Ovary (tissue), 9 donors: ENCODE measurements around the gene SLC11A2. TPM values are rescaled to one million over a fixed set of nuclear protein-coding genes. Genes with fewer than 3 reads are reported as not detected.

ENCODE experiments used
- DNase-seq, 5 donors: peaks; one replicate each; pipeline ENCODE4 v3.0.0-alpha.2; 2019 to 2020
- H3K27ac ChIP-seq, 2 donors: fragments of 200-600 bp; one replicate each; pipeline versions ENCODE4 v1.5.1 to v1.8.0; 2019 to 2022
- H3K27me3 ChIP-seq: fragments of 200-600 bp; one replicate; pipeline ENCODE4 v1.8.0; 2022
- H3K36me3 ChIP-seq: fragments of 200-600 bp; sonication (generic); one replicate; pipeline ENCODE4 v1.5.1; 2019
- H3K4me1 ChIP-seq: one replicate; pipeline ENCODE4 v1.8.1; 2013; ENCODE audit warnings: mild to moderate bottlenecking, moderate library complexity; ENCODE audit not compliant: insufficient read depth
- H3K4me3 ChIP-seq: fragments of 200-600 bp; sonication (generic); one replicate; pipeline ENCODE4 v1.5.1; 2017
- H3K9me3 ChIP-seq, 2 donors: fragments of 200-600 bp in 1 of 2; sonication (generic) in 1 of 2; one replicate each; pipeline versions ENCODE4 v1.5.1 to v1.8.1; 2013 to 2019; ENCODE audit warnings: mild to moderate bottlenecking in 1 of 2, moderate library complexity in 1 of 2
- CTCF ChIP-seq, 3 donors: fragments of 450-650 bp in 2 of 3; fragments of 200-600 bp in 1 of 3; IDR thresholded peaks; one replicate each; pipeline versions ENCODE4 v1.5.1 to v1.8.0; 2016 to 2022; ENCODE audit warnings: antibody characterized with exemption in 3 of 3, mild to moderate bottlenecking in 1 of 3
- EP300 ChIP-seq: sonication (generic); formaldehyde crosslinking; IDR thresholded peaks from one replicate; pipeline ENCODE4 v1.6.1; 2017; ENCODE audit warnings: antibody characterized with exemption
- POLR2A ChIP-seq: fragments of 450-650 bp; IDR thresholded peaks from one replicate; pipeline ENCODE4 v1.6.1; 2017; ENCODE audit warnings: antibody characterized with exemption, mild to moderate bottlenecking, moderate library complexity
- WGBS, 3 donors: extraction: QIAGEN DNeasy Blood & Tissue Kit in 1 of 3; methylation state at CpG; one replicate each; pipeline versions ENCODE4 v1.1.5 to v1.1.7; 2013 to 2017; 5-methylcytosine and 5-hydroxymethylcytosine counted together
- intact Hi-C, 4 donors: fragments of 100-400 bp; cut with DNase I; formaldehyde crosslinking; loops; one replicate each; pipeline versions ENCODE4 v1.11.0 to v1.15.1; 2022 to 2023
- polyA plus RNA-seq, 2 donors: library from polyadenylated mRNA; stranded (reverse); fragments of 200-250 nt in 1 of 2; fragments of 350-450 nt in 1 of 2; fragmentation: Illumina TruSeq in 1 of 2; extraction: RNeasy Lipid Tissue Mini Kit (QIAGEN cat#74804) in 1 of 2; gene quantifications; one replicate each; pipeline ENCODE4 v1.2.3, GENCODE V29; 2013 to 2014
- total RNA-seq, 7 donors: library from RNA; depleted of rRNA in 2 of 7; stranded (reverse); fragments of >200 nt in 2 of 7; fragmentation: NEBNext Ultra II Directional in 3 of 7; extraction: Animal tissue kit (Norgen Biotek cat#: 25700) in 3 of 7; gene quantifications; one replicate each; pipeline versions ENCODE4 v1.1.0 to v1.2.4, GENCODE V29; 2016 to 2023
- donor health status: DM: no; HTN: no; CAD: no; lungs with moderate emphysema.
- donor health status: DM: no; HTN: no; CAD: no.
- donor health status: Bipolar disorder and iron deficiency.
- donor health status: DM: yes; HTN: yes; CAD: no.
- donor health status: DM: no; HTN: no; CAD: no.
- donor health status: DM: yes; HTN: yes; CAD: no.

SLC11A2 gene
- total and polyA plus RNA-seq, 9 donors, result 13.6 to 48.8 (median 38.7) TPM

- Histone ChIP-seq H3K27me3 (no peaks in the 10 kb centered on the region), H3K36me3 (no peaks in the 10 kb centered on the region), H3K27ac (no peak overlapping the region), H3K4me3 (no peak overlapping the region), H3K9me3 (no peaks in the 10 kb centered on the region), H3K4me1 (peaks cover 5% of the 10 kb centered on the region)
- intact Hi-C loops, result no loop called here
- no peak for DNase-seq
- no peak for TF ChIP-seq POLR2A
- no peak for TF ChIP-seq CTCF (IDR thresholded peaks at IDR 0.05)
- no peak for TF ChIP-seq EP300
- 92 to 100% (median 96%) methylated on average over 1 of the region's 1 CpG for WGBS, 3 donors
These were observed 17.7 kb downstream of the SLC11A2 start for GRCh38 chr12:51008329-51009055.

DNA sequence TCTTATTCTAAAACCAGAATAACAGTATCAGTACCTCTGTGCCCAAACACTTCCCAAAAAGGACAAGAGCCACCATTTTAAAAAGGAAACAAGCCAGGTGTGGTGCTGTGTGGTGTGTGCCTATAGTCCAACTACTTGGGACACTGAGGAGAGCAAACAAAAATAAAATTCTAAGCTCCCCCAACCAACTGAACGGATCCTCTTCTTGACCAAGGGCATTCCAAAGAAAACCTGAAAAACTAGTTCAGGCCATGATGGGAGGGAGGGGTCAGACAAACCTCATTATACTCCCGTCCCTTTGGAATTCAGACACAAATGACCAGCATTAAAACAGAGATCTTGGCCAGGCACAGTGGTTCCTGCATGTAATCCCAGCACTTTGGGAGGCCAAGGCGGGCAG lies 20.5 kb downstream of the SLC11A2 start:
- intact Hi-C loops, result no loop called here
- Histone ChIP-seq H3K9me3 (no peaks in the 10 kb centered on the region), H3K36me3 (no peaks in the 10 kb centered on the region), H3K4me1 (peaks cover 5% of the 10 kb centered on the region), H3K27ac (no peak overlapping the region), H3K27me3 (no peaks in the 10 kb centered on the region), H3K4me3 (no peak overlapping the region)
- 89 to 95% (median 92%) methylated on average over 3 of the region's 3 CpGs for WGBS, 3 donors
- no peak for DNase-seq
- no peak for TF ChIP-seq POLR2A
- no peak for TF ChIP-seq CTCF (IDR thresholded peaks at IDR 0.05)
- TF ChIP-seq EP300, result no peak

- WGBS, 3 donors, result 90 to 97% (median 96%) methylated on average over 3 of the region's 3 CpGs
These were observed 21.2 kb downstream of the SLC11A2 start for GRCh38 chr12:51005030-51005429.

DNA sequence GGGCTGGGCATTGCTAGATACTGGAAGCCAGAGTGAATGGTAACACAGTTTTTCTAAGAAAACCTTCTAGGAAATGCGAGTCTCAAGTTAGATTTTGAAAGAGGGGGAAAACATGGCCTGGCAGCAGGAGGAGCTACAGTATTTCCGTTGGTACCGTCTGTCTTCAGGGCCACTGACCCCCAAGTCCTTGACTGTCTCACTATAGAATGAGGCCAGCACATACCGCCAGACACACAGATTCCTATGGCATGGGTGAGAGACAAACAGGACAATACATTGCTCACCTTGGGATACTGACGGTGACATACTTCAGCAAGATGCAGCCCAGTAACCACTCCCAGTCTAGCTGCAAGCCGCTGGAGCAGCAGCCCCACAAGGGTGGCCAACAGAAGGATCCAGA lies 21.7 kb downstream of the SLC11A2 start:
- intact Hi-C loops, result no loop called here
- H3K36me3 ChIP-seq, result no peaks in the 10 kb centered on the region
- no peaks in the 10 kb centered on the region for H3K27me3 ChIP-seq
- no peaks in the 10 kb centered on the region for H3K4me1 ChIP-seq
- H3K9me3 ChIP-seq, result no peaks in the 10 kb centered on the region
- no peak overlapping the region for H3K4me3 ChIP-seq
- TF ChIP-seq POLR2A (no peak), EP300 (no peak), CTCF (IDR thresholded peaks at IDR 0.05) (no peak)
- 56 to 68% (median 67%) methylated on average over 6 of the region's 6 CpGs for WGBS, 3 donors
- DNase-seq, result no peak
- H3K27ac ChIP-seq, result no peak overlapping the region

More at GRCh38 chr12:51005030-51005429, 21.2 kb downstream of the SLC11A2 start:
- Histone ChIP-seq H3K27me3 (no peaks in the 10 kb centered on the region), H3K4me3 (no peak overlapping the region), H3K27ac (no peak overlapping the region), H3K9me3 (no peaks in the 10 kb centered on the region), H3K4me1 (peaks cover 4% of the 10 kb centered on the region), H3K36me3 (no peaks in the 10 kb centered on the region)
- intact Hi-C loops, result no loop called here
- no peak for DNase-seq
- TF ChIP-seq POLR2A (no peak), CTCF (IDR thresholded peaks at IDR 0.05) (no peak), EP300 (no peak)
